GM21825 (cell line): Measurements from ENCODE around the gene RAB30.
A peak's percentile ranks its signal among the peaks of the same experiment; 100 is the strongest.
"Not testable (repeated sequence)": the region's sequence is repeated elsewhere in the genome, so short reads cannot be mapped to it uniquely, and the experiment has no call there.

Experiments used
- ATAC-seq: cut with Tn5 transposase; IDR thresholded peaks from one replicate; pipeline ENCODE4 v1.9.1; 2021; ENCODE audit warnings: mild to moderate bottlenecking, moderate library complexity; ENCODE audit not compliant: unreplicated experiment

RAB30 gene

GRCh38 chr11:82950502-82950901 lies 121.2 kb downstream of the RAB30 start:
- ATAC-seq, result not testable (repeated sequence)

DNA sequence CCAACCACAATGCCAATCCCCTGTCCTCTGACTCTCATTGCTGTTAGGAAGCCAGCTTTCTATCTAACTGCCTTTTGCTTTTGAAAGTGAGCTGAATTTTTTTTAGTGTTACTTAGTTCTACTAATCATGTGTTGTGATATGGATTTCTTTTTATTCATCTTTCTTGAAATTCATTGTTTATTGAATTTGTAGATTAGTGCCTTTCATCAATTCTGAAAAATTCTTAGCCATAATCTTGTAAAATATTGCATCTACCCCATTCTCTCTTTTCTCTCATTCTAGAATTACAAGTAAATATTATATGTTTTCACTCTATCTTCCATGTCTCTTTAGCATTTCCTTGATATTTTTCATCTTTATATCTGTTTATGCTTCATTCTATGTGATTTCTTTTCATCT lies 122.3 kb downstream of the RAB30 start:
- ATAC-seq, result no peak

DNA sequence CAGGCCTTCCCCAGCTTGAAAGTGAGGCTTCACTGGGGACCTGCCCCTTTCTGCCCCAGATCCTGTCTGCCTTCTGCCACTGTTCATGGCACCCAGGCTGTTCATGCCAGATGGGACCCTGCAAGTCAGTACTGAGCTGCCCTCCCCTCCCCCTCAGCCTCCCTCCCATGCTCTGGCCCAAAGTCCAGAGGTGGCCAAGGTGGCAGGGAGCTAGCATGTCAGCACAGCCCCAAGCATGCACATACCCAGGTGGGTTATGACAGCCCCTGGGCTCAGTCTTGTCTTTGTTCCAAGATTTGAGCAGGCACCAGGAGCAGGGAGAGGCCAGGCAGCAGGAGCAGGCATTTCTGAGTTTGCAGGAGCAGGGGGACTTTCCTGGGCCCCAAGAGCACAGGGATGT lies 126.0 kb downstream of the RAB30 start:
- no peak for ATAC-seq

DNA sequence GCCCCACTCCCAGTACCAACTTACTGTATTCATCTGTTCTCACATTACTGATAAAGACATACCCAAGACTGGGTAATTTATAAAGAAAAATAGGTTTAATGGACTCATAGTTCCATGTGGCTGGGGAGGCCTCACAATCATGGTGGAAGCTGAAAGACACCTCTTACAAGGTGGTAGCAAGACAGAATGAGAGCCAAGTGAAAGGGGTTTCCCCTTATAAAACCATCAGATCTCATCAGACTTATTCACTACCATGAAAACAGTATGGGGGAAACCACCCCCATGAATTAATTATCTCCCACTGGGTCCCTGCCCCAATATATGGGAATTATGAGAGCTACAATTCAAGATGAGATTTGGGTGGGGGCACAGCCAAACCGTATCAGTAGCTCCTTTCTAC lies 126.7 kb downstream of the RAB30 start:
- ATAC-seq, result not testable (repeated sequence)

DNA sequence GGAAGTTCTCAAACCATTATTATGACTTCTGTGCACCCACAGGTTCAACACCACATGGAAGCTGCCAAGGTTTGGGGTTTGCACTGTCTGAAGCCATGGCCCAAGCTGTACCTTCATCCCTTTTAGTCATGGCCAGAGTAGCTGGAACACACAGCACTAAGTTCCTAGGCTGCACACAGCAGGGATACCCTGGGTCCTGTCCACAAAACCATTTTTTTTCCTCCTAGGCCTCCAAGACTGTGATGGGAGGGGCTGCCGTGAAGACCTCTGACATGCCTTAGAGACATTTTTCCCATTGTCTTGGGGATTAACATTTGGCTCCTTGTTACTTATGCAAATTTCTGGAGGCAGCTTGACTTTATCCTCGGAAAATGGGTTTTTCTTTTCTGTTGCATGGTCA lies 127.5 kb downstream of the RAB30 start:
- ATAC-seq, result no peak

DNA sequence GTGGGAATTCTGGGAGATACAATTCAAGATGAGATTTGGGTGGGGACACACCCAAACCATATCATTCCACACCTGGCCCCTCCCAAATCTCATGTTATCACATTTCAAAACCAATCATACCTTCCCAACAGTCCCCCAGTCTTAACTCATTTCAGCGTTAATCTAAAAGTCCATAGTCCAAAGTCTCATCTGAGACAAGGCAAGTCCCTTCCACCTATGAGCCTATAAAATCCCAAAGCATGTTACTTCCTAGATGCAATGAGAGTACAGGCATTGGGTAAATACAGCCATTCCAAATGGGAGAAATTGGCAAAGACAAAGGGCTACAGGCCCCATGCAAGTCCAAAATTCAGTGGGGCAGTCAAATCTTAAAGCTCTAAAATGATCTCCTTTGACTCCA lies 128.3 kb downstream of the RAB30 start:
- ATAC-seq, result not testable (repeated sequence)

- ATAC-seq, result no peak
These were observed 129.3 kb downstream of the RAB30 start for GRCh38 chr11:82942376-82942775.

GRCh38 chr11:82939456-82939855 lies 132.2 kb downstream of the RAB30 start:
- ATAC-seq, result no peak

DNA sequence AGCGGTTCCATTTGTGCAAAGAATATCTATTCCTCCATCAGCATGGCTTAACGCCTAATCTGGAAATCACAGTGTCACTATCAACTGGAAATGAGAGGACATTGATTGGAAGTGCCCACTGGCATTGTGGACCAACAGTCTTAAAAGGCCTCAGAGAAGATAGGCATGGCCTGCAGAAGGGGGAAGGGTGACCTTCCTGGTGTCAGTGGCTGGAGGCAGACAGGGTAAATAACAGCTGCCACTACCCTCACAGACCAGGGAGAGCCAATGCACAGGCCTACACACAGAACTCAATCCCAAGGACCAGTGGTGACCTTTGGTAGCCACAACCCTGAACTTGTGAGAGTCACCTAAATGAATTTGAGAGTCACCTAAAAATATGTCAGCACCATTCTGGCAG lies 134.1 kb downstream of the RAB30 start:
- ATAC-seq, result no peak

- ATAC-seq, result no peak
These were observed 135.4 kb downstream of the RAB30 start for GRCh38 chr11:82936261-82936660.

DNA sequence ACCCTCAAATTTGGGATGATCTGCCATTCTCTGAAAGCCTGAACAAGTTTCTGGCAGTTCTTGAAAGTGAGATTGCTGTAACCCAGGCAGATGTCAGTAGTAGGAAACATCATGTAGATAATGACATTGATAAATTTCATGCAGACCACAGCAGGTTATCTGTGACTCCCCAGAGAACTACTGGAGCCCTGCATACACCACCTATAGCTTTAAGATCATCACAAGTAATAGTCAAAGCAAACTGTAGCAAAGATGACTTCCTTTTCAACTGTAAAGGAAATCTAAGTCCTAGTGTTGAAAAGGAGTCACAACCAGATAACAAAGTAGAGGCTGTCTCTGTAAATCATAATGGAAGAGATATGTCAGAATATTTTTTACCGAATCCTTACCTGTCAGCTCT lies 139.1 kb downstream of the RAB30 start:
- no peak for ATAC-seq

- ATAC-seq, result no peak
These were observed 141.0 kb downstream of the RAB30 start for GRCh38 chr11:82930734-82931133.

GRCh38 chr11:82930229-82930628 lies 141.5 kb downstream of the RAB30 start:
- peak; percentile 63 for ATAC-seq

- no peak for ATAC-seq
These were observed 142.6 kb downstream of the RAB30 start for GRCh38 chr11:82929121-82929520.

DNA sequence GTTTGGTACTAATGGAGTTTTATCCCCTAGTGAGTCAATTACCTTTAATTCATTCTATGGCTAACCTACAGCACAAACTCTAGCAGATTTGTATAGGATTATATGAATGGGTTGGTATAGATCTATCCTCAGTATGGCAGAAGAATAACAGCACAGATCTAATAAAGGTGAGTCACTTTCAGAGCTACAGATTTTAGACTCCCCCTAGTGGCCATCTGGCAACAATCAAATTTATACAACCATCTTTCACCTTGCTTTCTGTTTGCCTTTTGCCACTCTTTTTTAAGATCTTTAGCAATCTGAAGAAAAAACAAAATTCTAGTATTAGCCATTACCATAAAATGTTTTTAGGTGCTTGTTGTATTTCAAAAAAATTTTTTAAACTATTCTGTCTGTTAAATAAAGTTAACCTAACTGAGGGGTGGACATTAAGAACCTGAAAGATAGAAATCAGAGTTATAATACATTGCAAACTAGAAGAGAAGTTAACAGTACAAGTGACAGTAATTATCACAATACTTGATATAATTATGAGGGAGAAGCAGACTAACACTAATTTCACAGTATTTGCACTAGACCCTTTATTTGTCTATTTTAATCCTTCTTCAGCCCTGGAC lies 144.3 kb downstream of the RAB30 start:
- peak; percentile 71 for ATAC-seq

- peak; percentile 44 for ATAC-seq
These were observed 147.0 kb downstream of the RAB30 start for GRCh38 chr11:82924522-82925224.
